NCI-H1048 (cell line): Measurements from ENCODE around the gene TRIM56.
"Not testable (repeated sequence)": the region's sequence is repeated elsewhere in the genome, so short reads cannot be mapped to it uniquely, and the experiment has no call there.

Experiments
- DNase-seq: peaks from one replicate; lab custom pipeline; 2025; lab: John Stamatoyannopoulos, UW

The TRIM56 gene

GRCh38 chr7:101113140-101113539 is 27.9 kb downstream of the TRIM56 start:
- DNase-seq = not testable (repeated sequence)

GRCh38 chr7:101113836-101114235 is 28.6 kb downstream of the TRIM56 start:
- no peak for DNase-seq

- DNase-seq = no peak
Observed at GRCh38 chr7:101114492-101114891, 29.2 kb downstream of the TRIM56 start.

GRCh38 chr7:101115215-101115614 is 29.9 kb downstream of the TRIM56 start:
- DNase-seq = no peak

- DNase-seq = no peak
Observed at GRCh38 chr7:101116898-101117297, 31.6 kb downstream of the TRIM56 start.

- no peak for DNase-seq
Observed at GRCh38 chr7:101118856-101119255, 33.6 kb downstream of the TRIM56 start.

GRCh38 chr7:101119876-101120275 is 34.6 kb downstream of the TRIM56 start:
- no peak for DNase-seq

GRCh38 chr7:101120315-101120714 is 35.0 kb downstream of the TRIM56 start:
- DNase-seq = no peak

GRCh38 chr7:101121631-101121990 is 36.3 kb downstream of the TRIM56 start:
- DNase-seq = not testable (repeated sequence)

GRCh38 chr7:101121991-101122932 is 37.0 kb downstream of the TRIM56 start:
- no peak for DNase-seq

- no peak for DNase-seq
Observed at GRCh38 chr7:101122933-101123702, 37.8 kb downstream of the TRIM56 start.

- no peak for DNase-seq
Observed at GRCh38 chr7:101123703-101124068, 38.4 kb downstream of the TRIM56 start.

GRCh38 chr7:101124376-101125056 is 39.2 kb downstream of the TRIM56 start:
- no peak for DNase-seq

- no peak for DNase-seq
Observed at GRCh38 chr7:101125989-101126650, 40.8 kb downstream of the TRIM56 start.

- DNase-seq = no peak
Observed at GRCh38 chr7:101126651-101127459, 41.6 kb downstream of the TRIM56 start, which contains the start of gene SERPINE1. TSS of gene SERPINE1 (plus strand) at chr7:101127104. CDS start at chr7:101128394, 1,290 bp downstream.

GRCh38 chr7:101127460-101128039 is 42.3 kb downstream of the TRIM56 start:
- DNase-seq = no peak

GRCh38 chr7:101128040-101128834 is 43.0 kb downstream of the TRIM56 start:
- no peak for DNase-seq

GRCh38 chr7:101129603-101130117 is 44.4 kb downstream of the TRIM56 start:
- DNase-seq = no peak
